RWPE1 (cell line): ENCODE results near the gene MS4A18.
A peak's percentile ranks its signal among the peaks of the same experiment; 100 is the strongest.
"Not testable (repeated sequence)": the region's sequence is repeated elsewhere in the genome, so short reads cannot be mapped to it uniquely, and the experiment has no call there.

Experiments
- CTCF ChIA-PET: fragments of 350-600 bp; sonication (Branson Sonifier 250); formaldehyde crosslinking; extraction: SDS; loops from one replicate; lab custom pipeline; 2021; lab: Yijun Ruan, JAX
- POLR2A ChIA-PET: fragments of 400-600 bp; formaldehyde crosslinking; extraction: SDS; loops from one replicate; lab custom pipeline; 2020; ENCODE audit warnings: antibody characterized with exemption; ENCODE audit not compliant: low non-redundant PET; lab: Yijun Ruan, JAX
- DNase-seq: peaks from one replicate; pipeline ENCODE4 v3.0.0; 2012; ENCODE audit warnings: low spot score
- H3K27ac ChIP-seq: fragments of 450-650 bp; 2 replicates; pipeline ENCODE4 v1.5.1; 2017
- CTCF ChIP-seq: fragments of 450-650 bp; conservative IDR thresholded peaks from 2 replicates; pipeline ENCODE4 v1.5.1; 2017; ENCODE audit warnings: low read depth, mild to moderate bottlenecking

MS4A18 gene

GRCh38 chr11:60753309-60753708, 28.8 kb downstream of the MS4A18 start:
- TF ChIP-seq CTCF: no peak
- no peak overlapping the region for H3K27ac ChIP-seq
- ChIA-PET CTCF (no interaction called here), POLR2A (no interaction called here)
- DNase-seq: no peak

GRCh38 chr11:60754887-60755286, 30.4 kb downstream of the MS4A18 start:
- ChIA-PET POLR2A (no interaction called here), CTCF (no interaction called here)
- H3K27ac ChIP-seq: no peak overlapping the region
- no peak for TF ChIP-seq CTCF
- no peak for DNase-seq

- no peak within 1 kb of the TSS for H3K27ac ChIP-seq
- DNase-seq: peak; percentile 22
- CTCF ChIA-PET: interaction anchor here (0.5 to 0.7 kb wide), 8 partner anchors 13 to 1205 kb away, joined by 3 to 4 read pairs (median 3); no protein-coding TSS in a partner anchor
- TF ChIP-seq CTCF: no peak
- POLR2A ChIA-PET: no interaction called here
Observed at GRCh38 chr11:60756307-60757032, 31.9 kb downstream of the MS4A18 start, which contains the start of gene MS4A15. Gene MS4A15 (plus strand): TSS chr11:60756867. CDS start chr11:60763734, 6,867 bp downstream.

- POLR2A ChIA-PET: no interaction called here
- CTCF ChIA-PET: interaction anchor here (0.6 kb wide), 2 partner anchors 17 to 293 kb away, joined by 3 to 4 read pairs; no protein-coding TSS in a partner anchor
- no peak for TF ChIP-seq CTCF
- DNase-seq: no peak
- H3K27ac ChIP-seq: no peak overlapping the region
Observed at GRCh38 chr11:60757231-60757800, 32.8 kb downstream of the MS4A18 start.

- CTCF ChIA-PET: interaction anchor here (0.6 kb wide), 1 partner anchor 429 kb away, joined by 3 read pairs; no protein-coding TSS in a partner anchor
- H3K27ac ChIP-seq, DNase-seq, POLR2A ChIA-PET: not testable (repeated sequence)
Observed at GRCh38 chr11:60758671-60759070, 34.2 kb downstream of the MS4A18 start.

GRCh38 chr11:60759438-60760225, 35.1 kb downstream of the MS4A18 start:
- H3K27ac ChIP-seq, DNase-seq, POLR2A ChIA-PET: not testable (repeated sequence)
- CTCF ChIA-PET: interaction anchor here (0.5 to 0.8 kb wide), 3 partner anchors 39 to 428 kb away, joined by 3 read pairs; no protein-coding TSS in a partner anchor

- DNase-seq: no peak
- no peak overlapping the region for H3K27ac ChIP-seq
- TF ChIP-seq CTCF: no peak
- POLR2A ChIA-PET: no interaction called here
- CTCF ChIA-PET: interaction anchor here (0.6 kb wide), 1 partner anchor 32 kb away, joined by 6 read pairs; no protein-coding TSS in a partner anchor
Observed at GRCh38 chr11:60761436-60762190, 37.1 kb downstream of the MS4A18 start.
